PC-3 (cell line): ENCODE measurements around the gene EFCAB6.

Experiments used
- CTCF ChIP-seq: fragments of 300-600 bp; sonication (generic); conservative IDR thresholded peaks from 2 replicates; pipeline ENCODE4 v1.5.1; 2017; ENCODE audit warnings: antibody characterized with exemption, low read depth, mild to moderate bottlenecking, low read length
- EZH2 ChIP-seq: fragments of 300-600 bp; sonication (generic); IDR thresholded peaks from one replicate; pipeline ENCODE4 v1.6.1; 2017; ENCODE audit warnings: antibody characterized with exemption, mild to moderate bottlenecking, low read length; ENCODE audit not compliant: unreplicated experiment
- EZH2phosphoT487 ChIP-seq: fragments of 300-600 bp; sonication (generic); IDR thresholded peaks from 2 replicates; pipeline ENCODE4 v1.6.1; 2018; ENCODE audit warnings: mild to moderate bottlenecking, antibody characterized with exemption, low read length, borderline replicate concordance

GRCh38 chr22:43631846-43632245 is 180.3 kb downstream of the EFCAB6 start:
- no peak for TF ChIP-seq CTCF
- TF ChIP-seq EZH2phosphoT487, result no peak
- TF ChIP-seq EZH2, result no peak
